Activated CD4-positive, alpha-beta T cell treated with anti-CD3 and anti-CD28 coated beads, Interleukin-2, amount 10 ng/mL, durations not matched to agents 24 days and 14 days (primary cell): ENCODE measurements around the gene ENHO. TPM values are rescaled to one million over a fixed set of nuclear protein-coding genes. Genes with fewer than 3 reads are reported as not detected.

Experiments used
- DNase-seq: peaks from one replicate; pipeline ENCODE4 v3.0.0; 2022
- H3K27ac Mint-ChIP-seq: one replicate; pipeline ENCODE4 v1.8.0; 2022; ENCODE audit warnings: mild to moderate bottlenecking, mixed read lengths
- H3K27me3 Mint-ChIP-seq: one replicate; pipeline ENCODE4 v1.8.0; 2022; ENCODE audit warnings: mixed read lengths
- H3K36me3 Mint-ChIP-seq: one replicate; pipeline ENCODE4 v1.8.0; 2022; ENCODE audit warnings: low read depth, mild to moderate bottlenecking, mixed read lengths
- H3K4me1 Mint-ChIP-seq: one replicate; pipeline ENCODE4 v1.8.0; 2021; ENCODE audit warnings: mixed read lengths
- H3K4me3 Mint-ChIP-seq: one replicate; pipeline ENCODE4 v1.8.0; 2022; ENCODE audit warnings: mild to moderate bottlenecking, moderate library complexity, mixed read lengths
- H3K9me3 Mint-ChIP-seq: one replicate; pipeline ENCODE4 v1.8.0; 2021; ENCODE audit warnings: mixed read lengths
- intact Hi-C: fragments of 100-400 bp; cut with micrococcal nuclease; formaldehyde crosslinking; loops from one replicate; pipeline ENCODE4 v1.15.1; 2023
- total RNA-seq: library from RNA; stranded (reverse); gene quantifications from 2 replicates; pipeline ENCODE4 v1.2.3, GENCODE V29; 2022

The ENHO gene
- total RNA-seq, 1 donor from 2014 or later, result not detected

DNA sequence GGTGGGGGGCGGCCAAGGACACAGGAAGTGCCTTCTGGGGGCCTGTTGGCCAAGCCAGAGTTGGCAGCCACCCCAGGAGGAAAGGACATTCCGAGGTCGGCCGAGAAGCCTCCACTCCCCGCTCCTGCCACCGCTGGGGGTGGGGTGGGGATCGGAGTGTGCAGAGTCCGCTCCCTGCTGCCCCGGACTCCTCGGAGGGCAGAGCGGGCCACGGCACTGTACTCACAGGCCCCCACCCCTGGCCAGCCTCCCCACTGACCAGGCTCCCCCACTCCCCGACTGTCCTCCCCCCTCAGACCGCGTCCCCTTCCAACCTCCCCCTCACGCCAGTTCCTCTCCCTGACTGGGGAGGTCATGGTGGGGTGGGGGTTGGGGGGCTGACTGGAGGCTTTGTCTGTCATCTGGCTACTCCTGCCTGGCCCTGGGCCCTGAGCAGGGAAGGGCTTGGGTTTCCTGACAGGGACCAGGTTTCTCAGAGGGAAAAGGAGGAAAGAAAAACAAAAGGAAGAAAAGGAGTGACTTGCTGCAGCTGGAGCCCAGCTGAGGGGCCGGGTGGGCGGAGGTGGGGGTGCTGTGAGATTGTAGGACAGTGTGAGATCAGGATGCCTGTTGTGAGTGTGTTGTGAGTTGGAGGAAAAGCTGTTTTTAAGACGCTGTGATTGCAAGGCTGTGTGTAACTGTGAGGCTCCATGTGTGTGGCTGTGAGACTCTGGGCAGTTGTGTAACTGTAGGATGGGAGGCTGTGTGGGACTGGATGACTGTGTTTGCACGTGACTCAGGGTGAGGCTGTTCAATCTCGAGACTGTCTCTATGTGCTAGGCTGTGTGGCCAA is 37.0 kb upstream of the ENHO start:
- peaks cover 3% of the 10 kb centered on the region for H3K4me1 Mint-ChIP-seq
- intact Hi-C loops, result no loop called here
- no peak for DNase-seq

DNA sequence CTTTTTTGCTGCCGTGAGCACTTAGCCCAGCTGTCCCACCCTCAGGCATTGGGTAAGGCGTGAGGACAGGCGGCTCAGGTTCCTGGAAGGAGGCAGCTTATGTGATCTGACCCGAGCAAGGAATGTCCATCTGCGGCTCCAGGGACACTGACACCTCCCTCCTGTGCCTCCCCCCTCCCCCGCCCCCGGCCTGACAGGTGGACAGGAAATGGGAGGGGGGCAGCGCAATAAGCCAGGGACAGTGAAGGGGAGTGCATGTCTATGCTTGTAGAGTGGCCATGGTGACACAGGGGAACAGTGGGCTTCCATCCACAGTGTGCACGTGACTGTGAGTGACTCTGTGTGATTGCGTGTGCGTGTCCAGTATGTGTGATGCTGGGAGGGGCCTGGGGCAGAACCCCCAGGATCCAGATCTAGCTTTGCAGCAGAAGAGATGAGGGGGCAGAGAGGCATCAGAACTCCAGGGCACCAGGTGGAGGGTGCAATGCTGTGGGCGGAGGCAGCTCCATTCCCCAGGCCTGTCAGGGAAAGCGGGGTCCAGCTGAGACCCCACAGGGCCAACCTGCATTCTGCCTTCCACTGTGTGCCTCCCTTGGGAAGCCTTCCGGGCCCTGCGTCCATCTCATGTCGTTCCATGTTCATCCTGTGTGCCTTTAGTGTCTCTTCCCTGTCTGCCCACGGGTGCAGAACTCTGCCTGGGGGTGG is 36.3 kb upstream of the ENHO start:
- Mint-ChIP-seq H3K36me3 (no peaks in the 10 kb centered on the region), H3K27me3 (peaks cover 17% of the 10 kb centered on the region), H3K9me3 (no peaks in the 10 kb centered on the region), H3K27ac (no peak overlapping the region), H3K4me1 (peaks cover 3% of the 10 kb centered on the region), H3K4me3 (no peak overlapping the region)
- DNase-seq, result no peak
- intact Hi-C loops, result no loop called here

More for the DNA sequence above, 37.0 kb upstream of the ENHO start:
- Mint-ChIP-seq H3K27me3 (peaks cover 17% of the 10 kb centered on the region), H3K4me3 (no peak overlapping the region), H3K27ac (no peak overlapping the region), H3K36me3 (no peaks in the 10 kb centered on the region), H3K9me3 (no peaks in the 10 kb centered on the region)

DNA sequence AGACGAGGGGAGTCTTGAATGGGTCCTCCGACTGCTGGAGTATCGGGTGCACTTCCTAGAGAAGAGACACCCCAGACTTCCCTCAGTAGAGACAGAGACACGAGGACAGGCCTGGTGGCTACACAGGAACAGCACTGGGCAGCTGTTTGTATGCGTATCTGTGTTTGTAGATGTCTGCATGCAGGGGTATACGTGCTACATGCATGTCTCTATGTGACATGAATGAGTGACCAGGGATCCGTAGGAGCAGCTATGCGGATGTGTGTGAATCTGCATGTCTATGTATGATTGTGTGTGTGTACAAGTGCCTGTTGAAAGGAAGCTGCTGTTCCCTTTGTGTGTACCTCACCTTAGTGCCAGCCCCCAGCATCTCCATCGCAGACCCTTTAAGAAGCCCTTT is 35.6 kb upstream of the ENHO start:
- no peaks in the 10 kb centered on the region for H3K36me3 Mint-ChIP-seq
- intact Hi-C loops, result no loop called here
- H3K9me3 Mint-ChIP-seq, result no peaks in the 10 kb centered on the region
- DNase-seq, result no peak
- no peak overlapping the region for H3K27ac Mint-ChIP-seq
- H3K4me3 Mint-ChIP-seq, result no peak overlapping the region
- peaks cover 17% of the 10 kb centered on the region for H3K27me3 Mint-ChIP-seq
- peaks cover 3% of the 10 kb centered on the region for H3K4me1 Mint-ChIP-seq

DNA sequence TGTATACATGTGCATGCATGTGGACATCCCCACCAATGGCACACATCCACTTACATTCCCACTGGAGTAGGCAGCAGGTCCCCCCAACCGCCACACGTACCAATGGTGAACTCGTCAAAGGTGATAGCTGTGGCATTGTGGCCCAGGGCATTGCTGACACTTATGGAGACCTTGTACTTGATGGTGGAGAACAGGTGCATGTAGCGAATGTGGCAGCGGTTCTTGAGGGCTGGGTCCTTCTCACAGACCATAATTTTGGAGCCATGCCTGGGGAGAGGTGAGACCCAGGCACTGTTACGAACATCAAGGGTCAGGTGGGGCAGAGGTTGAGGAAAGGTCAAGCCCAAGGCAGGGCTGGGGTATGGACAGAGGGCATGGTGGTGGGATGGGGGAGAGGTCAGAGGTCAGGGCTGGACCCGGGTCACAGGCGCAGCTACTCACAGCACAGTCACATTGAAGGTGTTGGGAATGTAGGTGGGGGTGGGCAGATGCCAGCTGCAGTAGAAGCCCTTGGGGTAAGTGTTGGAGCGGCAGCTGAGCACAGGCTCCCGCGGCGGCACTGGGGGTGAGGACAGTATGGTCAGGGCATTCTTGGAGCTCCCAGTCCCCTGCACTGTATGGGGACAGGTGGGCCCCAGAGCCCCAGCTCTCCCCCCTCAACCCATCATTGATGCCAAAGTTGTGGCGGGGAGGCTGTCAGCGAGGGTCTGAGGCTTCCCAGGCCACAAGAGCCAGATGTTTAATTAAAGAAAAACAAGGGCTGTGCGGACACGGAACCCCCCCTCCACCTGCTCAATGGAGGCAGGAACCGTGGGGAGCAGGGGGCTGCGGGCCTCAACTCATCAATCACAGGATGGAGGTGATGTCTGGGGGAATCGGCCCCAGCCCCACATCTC is 34.9 kb upstream of the ENHO start:
- peaks cover 3% of the 10 kb centered on the region for H3K4me1 Mint-ChIP-seq
- intact Hi-C loops, result no loop called here
- no peak overlapping the region for H3K27ac Mint-ChIP-seq
- no peak for DNase-seq
- no peaks in the 10 kb centered on the region for H3K9me3 Mint-ChIP-seq
- peaks cover 14% of the 10 kb centered on the region for H3K27me3 Mint-ChIP-seq
- no peaks in the 10 kb centered on the region for H3K36me3 Mint-ChIP-seq
- no peak overlapping the region for H3K4me3 Mint-ChIP-seq

DNA sequence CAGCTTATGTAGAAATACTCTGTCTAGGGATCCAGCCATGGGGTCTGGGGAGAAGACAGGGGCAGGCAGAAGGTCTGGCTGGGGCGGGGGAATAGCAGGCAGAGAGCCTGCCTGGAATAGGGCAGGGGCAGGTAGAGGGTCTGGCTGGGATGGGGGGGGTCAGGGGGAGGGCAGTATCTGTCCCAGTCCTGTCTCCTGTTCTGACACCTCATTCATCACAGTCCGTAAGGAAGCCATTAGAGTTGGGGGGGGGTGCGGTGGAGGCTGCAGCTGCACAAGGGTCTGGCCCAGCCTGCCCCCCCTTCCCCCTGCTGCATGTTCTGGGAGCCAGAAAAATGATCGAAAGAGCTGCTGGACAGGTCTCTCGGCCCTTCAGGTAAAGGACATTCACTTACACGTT is 34.2 kb upstream of the ENHO start:
- H3K27me3 Mint-ChIP-seq, result peaks cover 14% of the 10 kb centered on the region

DNA sequence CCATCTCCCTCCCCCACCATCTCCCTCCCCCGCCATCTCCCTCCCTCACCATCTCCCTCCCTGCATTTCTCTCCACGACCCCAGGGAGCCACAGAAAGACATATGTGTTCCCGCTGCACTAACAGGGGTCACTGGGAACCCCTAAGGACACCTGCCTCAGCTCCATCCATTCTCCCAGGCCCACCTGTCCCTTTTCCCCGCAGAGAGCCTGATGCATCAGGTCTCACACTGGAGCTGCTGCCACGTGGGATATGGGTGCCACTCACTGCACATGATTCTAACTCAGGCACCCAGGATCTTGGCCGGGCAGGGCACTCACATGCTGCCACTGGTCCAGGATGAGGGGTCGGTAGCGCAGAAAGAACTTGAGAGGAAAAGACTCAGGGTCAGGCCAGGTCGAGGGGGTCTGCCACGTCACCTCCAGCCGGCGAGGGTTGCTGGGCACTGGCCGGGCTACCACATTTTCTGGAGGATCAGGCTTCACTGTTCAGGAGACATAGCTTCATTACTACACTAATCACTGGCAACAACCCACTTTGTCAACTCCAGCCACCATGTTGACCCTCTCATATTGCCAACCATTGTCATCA is 33.2 kb upstream of the ENHO start:
- Mint-ChIP-seq H3K27me3 (peaks cover 13% of the 10 kb centered on the region), H3K4me3 (no peak overlapping the region), H3K27ac (no peak overlapping the region), H3K4me1 (peaks cover 3% of the 10 kb centered on the region), H3K36me3 (no peaks in the 10 kb centered on the region), H3K9me3 (no peaks in the 10 kb centered on the region)
- intact Hi-C loops, result no loop called here
- DNase-seq, result no peak

More for the DNA sequence above, 34.2 kb upstream of the ENHO start:
- Mint-ChIP-seq H3K4me1 (peaks cover 3% of the 10 kb centered on the region), H3K9me3 (no peaks in the 10 kb centered on the region), H3K4me3 (no peak overlapping the region), H3K36me3 (no peaks in the 10 kb centered on the region), H3K27ac (no peak overlapping the region)
- intact Hi-C loops, result no loop called here
- no peak for DNase-seq

DNA sequence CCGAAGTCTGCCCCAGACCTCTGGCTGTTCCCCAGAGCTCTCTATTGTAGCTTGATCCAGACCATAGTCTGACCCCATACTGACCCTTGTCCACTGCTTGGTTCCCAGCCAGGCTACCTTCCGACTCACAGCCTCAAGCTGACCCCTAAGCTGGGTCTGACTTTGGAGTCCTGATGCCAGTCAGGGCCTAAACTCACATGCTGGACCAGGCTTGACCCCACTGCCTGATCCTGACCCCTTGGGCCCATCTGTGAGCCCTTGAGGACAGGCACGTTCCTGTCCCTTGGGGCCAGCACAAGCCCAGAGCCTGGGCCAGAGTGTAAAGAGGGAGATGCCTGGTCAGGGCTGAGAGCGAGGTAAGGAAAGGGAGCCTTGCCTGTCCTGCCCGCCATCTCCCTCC is 32.7 kb upstream of the ENHO start:
- intact Hi-C loops, result no loop called here
- Mint-ChIP-seq H3K27me3 (peaks cover 12% of the 10 kb centered on the region), H3K4me1 (peaks cover 3% of the 10 kb centered on the region), H3K9me3 (no peaks in the 10 kb centered on the region), H3K36me3 (no peaks in the 10 kb centered on the region), H3K4me3 (no peak overlapping the region), H3K27ac (no peak overlapping the region)
- DNase-seq, result no peak

DNA sequence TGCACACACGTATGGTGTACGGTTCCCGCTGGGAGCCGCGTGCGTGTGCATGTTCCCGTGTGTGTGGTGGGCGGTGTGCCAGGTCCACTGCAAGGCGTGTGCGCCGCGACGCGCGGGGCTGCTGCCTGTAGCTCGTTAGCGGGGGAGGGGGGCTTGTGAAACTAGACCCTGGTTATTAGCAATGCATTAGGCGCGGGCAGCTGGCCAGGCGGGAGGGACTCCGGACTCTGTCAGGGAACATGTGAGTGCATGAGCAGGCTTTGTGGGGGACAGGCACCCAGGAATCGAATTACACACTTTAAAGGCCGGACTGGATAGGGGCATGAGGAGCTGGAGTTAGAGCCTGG is 32.2 kb upstream of the ENHO start:
- intact Hi-C loops, result no loop called here
- no peak overlapping the region for H3K4me3 Mint-ChIP-seq
- no peak overlapping the region for H3K27ac Mint-ChIP-seq
- no peaks in the 10 kb centered on the region for H3K9me3 Mint-ChIP-seq
- DNase-seq, result no peak
- no peaks in the 10 kb centered on the region for H3K36me3 Mint-ChIP-seq
- no peaks in the 10 kb centered on the region for H3K4me1 Mint-ChIP-seq
- peaks cover 8% of the 10 kb centered on the region for H3K27me3 Mint-ChIP-seq

DNA sequence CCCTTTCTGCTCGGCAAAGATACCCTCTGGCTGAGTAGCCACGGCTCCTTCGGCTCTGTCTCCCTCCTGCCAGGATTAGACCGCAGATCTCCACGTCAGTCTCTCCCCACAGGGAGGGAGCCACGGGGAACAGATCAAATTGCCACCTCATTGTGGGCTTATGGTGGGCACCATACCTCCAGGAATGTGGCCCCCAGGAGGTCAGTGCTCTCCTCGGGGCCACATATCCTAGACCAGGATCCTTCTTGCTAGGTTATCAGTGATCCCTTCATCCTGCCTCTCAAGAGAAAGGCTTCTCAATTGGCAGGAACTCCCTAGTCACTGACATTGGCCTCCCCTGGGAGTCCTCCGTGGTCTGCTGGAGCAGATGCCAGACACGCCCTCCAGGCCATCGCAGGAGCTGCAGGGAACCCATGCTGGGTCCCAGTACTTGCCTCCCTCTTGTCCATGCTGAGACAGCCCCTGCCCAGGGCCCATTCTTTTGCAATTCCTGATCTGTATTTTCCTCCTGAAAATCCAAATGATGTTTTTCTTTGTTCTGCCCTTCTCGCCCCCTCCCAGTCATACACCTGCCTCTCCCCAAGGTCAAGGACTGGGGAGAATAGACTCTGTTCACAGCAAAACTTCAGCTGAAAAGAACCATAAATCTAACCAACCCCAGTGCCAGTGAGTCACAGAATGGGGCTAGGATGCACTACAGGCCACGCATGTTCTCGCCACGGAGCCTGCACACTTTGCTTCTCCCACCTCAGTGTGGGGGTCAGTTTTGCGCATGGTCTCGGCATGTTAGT is 31.6 kb upstream of the ENHO start:
- peaks cover 6% of the 10 kb centered on the region for H3K27me3 Mint-ChIP-seq
- no peaks in the 10 kb centered on the region for H3K9me3 Mint-ChIP-seq
- H3K27ac Mint-ChIP-seq, result no peak overlapping the region
- DNase-seq, result no peak
- intact Hi-C loops, result no loop called here
- no peaks in the 10 kb centered on the region for H3K4me1 Mint-ChIP-seq
- H3K36me3 Mint-ChIP-seq, result no peaks in the 10 kb centered on the region
- H3K4me3 Mint-ChIP-seq, result no peak overlapping the region

DNA sequence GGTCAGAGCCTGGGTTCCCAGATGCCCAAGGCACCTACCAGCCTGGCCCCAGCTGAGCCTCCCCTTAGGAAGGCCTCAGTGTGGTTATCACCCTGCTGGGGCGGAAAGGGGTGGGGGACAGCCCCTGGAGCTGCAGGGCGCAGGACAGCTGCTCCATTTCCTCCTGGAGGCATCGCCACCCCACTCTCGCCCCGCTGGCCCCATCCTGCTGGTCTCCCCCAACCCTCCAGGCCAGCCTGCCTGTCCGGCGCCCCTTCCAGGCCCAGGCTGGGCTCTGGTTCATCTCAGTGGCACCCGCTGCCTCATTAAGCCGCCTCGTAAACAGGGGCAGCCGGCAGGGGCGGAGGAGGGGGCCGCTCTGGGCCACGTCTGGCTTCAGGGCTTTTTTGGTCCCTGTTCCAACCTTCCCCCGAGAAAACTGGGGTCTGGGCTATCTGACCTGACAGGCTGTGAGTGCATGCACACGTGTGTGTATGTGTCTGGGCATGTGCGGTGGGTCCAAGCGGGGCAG is 30.8 kb upstream of the ENHO start:
- Mint-ChIP-seq H3K27me3 (peaks cover 5% of the 10 kb centered on the region), H3K36me3 (no peaks in the 10 kb centered on the region), H3K4me3 (no peak overlapping the region), H3K27ac (no peak overlapping the region), H3K9me3 (no peaks in the 10 kb centered on the region), H3K4me1 (no peaks in the 10 kb centered on the region)
- intact Hi-C loops, result no loop called here
- no peak for DNase-seq

DNA sequence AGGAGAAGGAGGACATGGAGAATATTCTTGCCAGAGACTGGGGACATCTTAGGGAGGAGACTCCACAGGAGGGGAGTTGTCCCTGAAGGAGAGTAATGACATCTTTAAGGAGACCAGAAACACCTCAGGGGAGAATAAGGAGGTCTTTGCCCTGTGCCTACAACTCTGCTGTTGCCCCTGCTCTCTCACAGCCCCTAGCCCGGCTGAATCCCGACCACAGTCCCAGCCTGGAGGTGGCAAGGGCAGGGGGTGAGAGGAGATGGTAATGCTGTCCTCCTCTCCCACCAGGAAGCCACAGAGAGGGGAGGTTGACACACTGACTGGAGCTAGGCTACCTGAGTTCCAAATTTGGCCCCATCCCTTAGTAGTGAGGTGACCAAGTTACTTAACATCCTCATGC is 30.2 kb upstream of the ENHO start:
- H3K36me3 Mint-ChIP-seq, result no peaks in the 10 kb centered on the region
- no peak for DNase-seq
- H3K9me3 Mint-ChIP-seq, result no peaks in the 10 kb centered on the region
- peaks cover 6% of the 10 kb centered on the region for H3K27me3 Mint-ChIP-seq
- no peak overlapping the region for H3K4me3 Mint-ChIP-seq
- H3K4me1 Mint-ChIP-seq, result no peaks in the 10 kb centered on the region
- intact Hi-C loops, result no loop called here
- no peak overlapping the region for H3K27ac Mint-ChIP-seq

DNA sequence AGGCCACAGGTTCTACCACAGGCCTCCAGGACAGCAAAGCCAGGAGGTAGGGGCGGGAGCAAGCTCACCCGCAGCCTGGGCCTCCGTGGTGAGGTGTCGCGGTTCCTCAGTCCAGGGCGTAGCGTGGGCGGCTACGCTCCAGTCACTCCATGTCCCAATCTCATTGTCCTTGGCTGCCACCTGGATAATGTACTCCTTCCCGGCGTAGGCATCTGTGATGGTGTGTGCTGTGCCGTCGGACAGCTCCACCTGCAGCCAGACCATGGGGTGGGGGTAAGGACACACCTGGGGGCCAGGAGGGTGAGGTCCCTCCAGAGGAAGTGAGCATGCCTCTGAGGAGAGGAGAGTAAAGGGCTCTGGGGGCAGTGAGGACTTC is 29.8 kb upstream of the ENHO start:
- H3K4me3 Mint-ChIP-seq, result no peak overlapping the region

More for the DNA sequence above, 29.8 kb upstream of the ENHO start:
- no peak overlapping the region for H3K27ac Mint-ChIP-seq
- H3K4me1 Mint-ChIP-seq, result no peaks in the 10 kb centered on the region
- H3K9me3 Mint-ChIP-seq, result no peaks in the 10 kb centered on the region
- peaks cover 7% of the 10 kb centered on the region for H3K27me3 Mint-ChIP-seq
- intact Hi-C loops, result no loop called here
- no peaks in the 10 kb centered on the region for H3K36me3 Mint-ChIP-seq
- no peak for DNase-seq
